Measurements from ENCODE around the gene SLC30A3. TPM values are rescaled to one million over a fixed set of nuclear protein-coding genes. Genes with fewer than 3 reads are reported as not detected.

SLC30A3 gene
- polyA plus RNA-seq, 1 donor from 2014 or later, result not detected

DNA sequence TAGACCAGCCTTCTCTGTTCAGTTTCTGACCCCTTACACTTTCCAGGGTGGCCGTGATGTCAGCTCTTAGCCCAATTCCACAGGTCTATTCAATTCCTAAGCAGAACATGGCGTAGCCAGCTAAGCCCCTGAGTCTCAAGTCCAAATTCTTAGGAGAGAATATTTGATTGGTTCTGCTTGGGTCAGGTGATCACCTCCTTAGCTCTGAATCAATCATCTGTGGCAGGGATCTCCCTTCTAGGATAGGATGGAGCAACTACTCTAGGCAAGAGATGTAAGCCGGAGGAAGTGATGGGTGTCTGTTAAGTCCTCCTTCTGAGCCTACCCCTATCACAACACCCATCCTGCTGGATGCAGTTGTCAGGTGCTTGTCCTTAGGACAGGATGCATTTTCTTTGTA, 34.3 kb upstream of the SLC30A3 start:
- Mint-ChIP-seq H3K4me3 (no peak overlapping the region), H3K36me3 (no peaks in the 10 kb centered on the region), H3K9me3 (no peaks in the 10 kb centered on the region), H3K27me3 (peaks cover 15% of the 10 kb centered on the region), H3K4me1 (no peaks in the 10 kb centered on the region), H3K27ac (no peak overlapping the region)

- Mint-ChIP-seq H3K36me3 (no peaks in the 10 kb centered on the region), H3K27ac (no peak overlapping the region), H3K9me3 (no peaks in the 10 kb centered on the region), H3K4me1 (no peaks in the 10 kb centered on the region), H3K4me3 (no peak overlapping the region), H3K27me3 (peaks cover 16% of the 10 kb centered on the region)
These were observed 33.6 kb upstream of the SLC30A3 start for GRCh38 chr2:27296481-27296880.

- H3K27ac Mint-ChIP-seq, result no peak overlapping the region
- H3K36me3 Mint-ChIP-seq, result no peaks in the 10 kb centered on the region
- H3K9me3 Mint-ChIP-seq, result no peaks in the 10 kb centered on the region
- peaks cover 14% of the 10 kb centered on the region for H3K27me3 Mint-ChIP-seq
- no peak overlapping the region for H3K4me3 Mint-ChIP-seq
- H3K4me1 Mint-ChIP-seq, result peaks cover 0 to 2% (median 0%) of the 10 kb centered on the region in 3 donors
These were observed 32.1 kb upstream of the SLC30A3 start for GRCh38 chr2:27294928-27295327.

DNA sequence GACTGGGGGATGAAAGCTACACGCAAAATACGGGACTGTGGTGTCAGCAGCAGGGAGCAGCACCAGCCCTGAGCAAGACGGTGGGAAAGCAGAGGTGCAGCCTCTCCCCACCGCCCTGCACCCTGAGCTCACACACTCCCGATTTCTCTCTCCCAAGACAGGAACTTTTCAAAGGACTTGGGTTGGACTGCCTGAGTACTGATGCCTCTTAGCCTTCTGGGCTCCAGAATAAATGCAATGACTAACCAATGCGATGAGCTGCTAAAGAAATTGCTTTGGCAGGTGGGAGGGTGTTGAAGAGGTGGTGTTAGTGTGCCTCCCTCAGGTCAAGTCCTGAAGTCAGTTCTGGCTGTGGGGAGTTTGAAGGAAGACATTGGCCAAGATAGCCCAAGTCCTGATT, 29.0 kb upstream of the SLC30A3 start:
- Mint-ChIP-seq H3K4me3 (no peak overlapping the region), H3K27me3 (peaks cover 14% of the 10 kb centered on the region), H3K36me3 (no peaks in the 10 kb centered on the region), H3K27ac (no peak overlapping the region), H3K9me3 (no peaks in the 10 kb centered on the region), H3K4me1 (peaks cover 0 to 2% (median 0%) of the 10 kb centered on the region in 3 donors)

DNA sequence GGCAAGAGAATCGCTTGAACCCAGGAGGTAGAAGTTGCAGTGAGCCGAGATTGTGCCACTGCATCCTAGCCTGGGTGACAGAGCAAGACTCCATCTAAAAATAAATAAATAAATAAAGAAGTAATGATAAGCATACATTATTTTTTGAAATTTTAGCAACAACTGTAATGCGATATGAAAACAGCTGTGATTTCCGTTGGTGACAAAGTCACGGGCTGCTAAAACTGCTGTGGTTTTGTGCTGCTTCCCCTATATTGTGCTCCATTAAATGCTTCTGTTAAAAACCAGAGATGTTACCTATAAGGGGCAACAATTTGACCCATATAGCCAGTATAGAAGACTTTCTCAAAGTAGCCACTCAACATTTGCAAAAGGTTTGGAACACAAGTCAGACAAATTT, 27.7 kb upstream of the SLC30A3 start:
- H3K36me3 Mint-ChIP-seq, result no peaks in the 10 kb centered on the region
- no peak overlapping the region for H3K27ac Mint-ChIP-seq
- peaks cover 10% of the 10 kb centered on the region for H3K27me3 Mint-ChIP-seq
- H3K4me1 Mint-ChIP-seq, result peaks cover 0 to 2% (median 0%) of the 10 kb centered on the region in 3 donors
- H3K4me3 Mint-ChIP-seq, result no peak overlapping the region
- H3K9me3 Mint-ChIP-seq, result no peaks in the 10 kb centered on the region

DNA sequence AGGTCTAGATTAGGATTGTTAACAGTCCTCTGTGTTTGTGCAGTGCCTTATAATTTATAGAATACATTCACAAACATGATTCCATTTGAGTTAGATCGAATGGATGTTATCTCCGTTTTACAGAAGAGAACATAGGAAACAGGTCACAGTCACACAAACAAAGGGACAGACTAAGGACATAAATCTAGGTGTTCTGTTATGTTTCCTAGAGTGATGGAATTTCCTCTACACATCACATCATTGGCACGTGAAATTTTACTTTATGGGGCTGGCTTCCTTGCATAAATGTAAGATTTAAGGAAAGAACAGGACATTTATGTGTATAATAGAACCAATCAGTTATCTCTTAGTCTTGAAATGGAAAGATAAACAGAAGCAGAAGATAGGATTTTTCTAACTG, 25.8 kb upstream of the SLC30A3 start:
- Mint-ChIP-seq H3K27ac (no peak overlapping the region), H3K9me3 (no peaks in the 10 kb centered on the region), H3K4me1 (peaks cover 0 to 2% (median 0%) of the 10 kb centered on the region in 3 donors), H3K27me3 (peaks cover 10% of the 10 kb centered on the region), H3K4me3 (no peak overlapping the region), H3K36me3 (no peaks in the 10 kb centered on the region)

DNA sequence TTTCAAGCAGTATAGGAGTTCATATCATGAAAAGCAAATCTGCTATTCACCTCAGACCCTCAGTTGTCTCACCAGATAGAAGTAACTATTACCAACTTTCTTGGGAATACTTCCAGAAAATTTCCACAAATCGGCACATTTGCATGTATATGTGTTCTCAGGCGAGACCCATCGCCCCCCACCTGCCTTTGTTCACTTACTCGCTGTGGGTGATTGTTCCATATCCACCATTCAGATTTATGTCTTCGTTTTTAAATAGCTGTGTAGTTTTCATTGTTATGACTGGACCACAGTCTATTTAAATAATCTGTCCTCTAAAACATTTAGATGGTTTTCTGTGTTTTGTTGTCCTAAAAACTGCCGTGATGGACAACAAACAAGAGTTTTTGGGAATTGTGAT, 22.6 kb upstream of the SLC30A3 start:
- Mint-ChIP-seq H3K4me3 (no peak overlapping the region), H3K9me3 (no peaks in the 10 kb centered on the region), H3K36me3 (no peaks in the 10 kb centered on the region), H3K27me3 (peaks cover 12% of the 10 kb centered on the region), H3K27ac (no peak overlapping the region), H3K4me1 (no peaks in the 10 kb centered on the region)

DNA sequence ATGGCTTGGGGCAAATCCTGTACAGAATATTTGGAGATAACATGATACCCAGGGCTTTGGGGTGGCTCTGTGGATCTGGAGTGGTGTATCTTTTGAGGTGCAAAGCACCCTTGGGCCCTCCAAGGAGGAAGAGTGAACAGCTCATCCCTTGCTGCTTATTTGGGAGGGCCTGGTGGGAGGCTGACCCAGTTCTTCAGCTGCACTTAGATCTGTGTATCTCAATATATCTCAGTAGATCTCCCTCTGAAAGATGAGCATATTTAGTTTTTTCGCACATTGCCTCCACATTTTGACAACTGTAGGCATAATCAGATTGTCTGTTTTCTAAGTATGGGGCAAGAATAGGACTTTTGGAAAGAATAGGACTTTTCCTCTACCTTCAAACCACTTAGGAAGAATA, 22.1 kb upstream of the SLC30A3 start:
- no peaks in the 10 kb centered on the region for H3K36me3 Mint-ChIP-seq

GRCh38 chr2:27282892-27283291, 20.0 kb upstream of the SLC30A3 start:
- H3K36me3 Mint-ChIP-seq, result no peaks in the 10 kb centered on the region
- H3K9me3 Mint-ChIP-seq, result no peaks in the 10 kb centered on the region
- no peak overlapping the region for H3K27ac Mint-ChIP-seq
- no peak overlapping the region for H3K4me3 Mint-ChIP-seq
- peaks cover 1 to 10% (median 7%) of the 10 kb centered on the region in 3 donors for H3K4me1 Mint-ChIP-seq
- H3K27me3 Mint-ChIP-seq, result peaks cover 12% of the 10 kb centered on the region

More for the DNA sequence above, 22.1 kb upstream of the SLC30A3 start:
- Mint-ChIP-seq H3K4me1 (peaks cover under 1 to 2% (median under 1%) of the 10 kb centered on the region in 3 donors), H3K27me3 (peaks cover 12% of the 10 kb centered on the region), H3K9me3 (no peaks in the 10 kb centered on the region), H3K27ac (no peak overlapping the region), H3K4me3 (no peak overlapping the region)

- peaks cover 1 to 10% (median 7%) of the 10 kb centered on the region in 3 donors for H3K4me1 Mint-ChIP-seq
- no peak within 1 kb of the TSS for H3K4me3 Mint-ChIP-seq
- H3K9me3 Mint-ChIP-seq, result no peaks in the 10 kb centered on the region
- H3K27ac Mint-ChIP-seq, result peak within 1 kb of the TSS in 1 of 3 donors; percentile 63
- no peaks in the 10 kb centered on the region for H3K36me3 Mint-ChIP-seq
- peaks cover 11% of the 10 kb centered on the region for H3K27me3 Mint-ChIP-seq
These were observed 19.2 kb upstream of the SLC30A3 start, which contains the start of gene TRIM54 for GRCh38 chr2:27281855-27282559. Gene TRIM54, plus strand, starts transcription at chr2:27282429. Its CDS starts 303 bp downstream, at chr2:27282732.

DNA sequence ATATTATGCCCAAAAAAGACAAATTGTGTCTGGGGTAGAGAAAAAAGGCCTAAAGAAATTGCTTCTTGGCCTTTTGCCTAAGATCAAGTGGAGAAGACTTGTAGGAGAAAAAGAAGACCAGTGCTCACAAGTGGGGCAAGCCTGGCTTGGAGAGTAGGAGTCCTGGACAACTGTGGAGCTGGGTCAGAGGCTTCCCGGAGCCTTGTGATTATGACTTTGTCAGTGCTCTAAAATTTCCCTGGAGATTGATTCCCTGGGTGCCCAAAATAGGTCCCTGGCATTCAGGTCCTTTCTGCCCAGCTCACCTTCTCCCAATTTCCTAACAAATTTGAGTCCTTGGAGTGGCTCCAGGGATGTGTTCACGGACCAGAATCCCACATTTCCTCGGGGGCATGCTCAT, 18.6 kb upstream of the SLC30A3 start:
- Mint-ChIP-seq H3K4me3 (no peak overlapping the region), H3K27me3 (peaks cover 11% of the 10 kb centered on the region), H3K36me3 (no peaks in the 10 kb centered on the region), H3K27ac (peak overlapping the region in 1 of 3 donors; percentile 63), H3K4me1 (peaks cover 1 to 10% (median 7%) of the 10 kb centered on the region in 3 donors), H3K9me3 (no peaks in the 10 kb centered on the region)

DNA sequence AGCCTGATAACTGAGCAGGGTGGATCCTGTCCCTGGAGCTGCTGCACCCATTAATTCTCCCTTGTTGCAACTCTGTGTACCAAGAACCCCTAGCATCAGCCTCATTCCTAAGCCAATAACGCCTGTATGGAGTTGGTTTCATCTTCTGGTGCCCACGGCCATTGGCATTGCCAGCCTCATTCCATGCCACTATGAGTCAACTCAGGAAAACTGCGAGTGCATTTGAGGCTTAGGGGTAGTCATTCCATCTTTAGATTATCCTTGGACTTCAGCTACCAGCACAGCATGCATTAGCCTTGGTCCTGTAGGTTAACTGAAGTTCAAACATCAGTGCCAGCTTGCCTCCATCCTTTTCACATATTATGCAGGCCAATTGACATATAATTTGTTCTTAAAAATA, 18.0 kb upstream of the SLC30A3 start:
- peaks cover 13% of the 10 kb centered on the region for H3K27me3 Mint-ChIP-seq
- no peaks in the 10 kb centered on the region for H3K36me3 Mint-ChIP-seq
- H3K9me3 Mint-ChIP-seq, result no peaks in the 10 kb centered on the region
- H3K4me1 Mint-ChIP-seq, result peaks cover 1 to 10% (median 7%) of the 10 kb centered on the region in 3 donors
- H3K4me3 Mint-ChIP-seq, result peak overlapping the region in 1 of 4 donors; percentile 17
- H3K27ac Mint-ChIP-seq, result peak overlapping the region in 1 of 3 donors; percentile 63

- no peaks in the 10 kb centered on the region for H3K36me3 Mint-ChIP-seq
- H3K9me3 Mint-ChIP-seq, result no peaks in the 10 kb centered on the region
- peaks cover 12% of the 10 kb centered on the region for H3K27me3 Mint-ChIP-seq
- peaks cover 1 to 10% (median 7%) of the 10 kb centered on the region in 3 donors for H3K4me1 Mint-ChIP-seq
- H3K4me3 Mint-ChIP-seq, result no peak overlapping the region
- peak overlapping the region in 1 of 3 donors; percentile 75 for H3K27ac Mint-ChIP-seq
These were observed 15.2 kb upstream of the SLC30A3 start for GRCh38 chr2:27278010-27278409.

DNA sequence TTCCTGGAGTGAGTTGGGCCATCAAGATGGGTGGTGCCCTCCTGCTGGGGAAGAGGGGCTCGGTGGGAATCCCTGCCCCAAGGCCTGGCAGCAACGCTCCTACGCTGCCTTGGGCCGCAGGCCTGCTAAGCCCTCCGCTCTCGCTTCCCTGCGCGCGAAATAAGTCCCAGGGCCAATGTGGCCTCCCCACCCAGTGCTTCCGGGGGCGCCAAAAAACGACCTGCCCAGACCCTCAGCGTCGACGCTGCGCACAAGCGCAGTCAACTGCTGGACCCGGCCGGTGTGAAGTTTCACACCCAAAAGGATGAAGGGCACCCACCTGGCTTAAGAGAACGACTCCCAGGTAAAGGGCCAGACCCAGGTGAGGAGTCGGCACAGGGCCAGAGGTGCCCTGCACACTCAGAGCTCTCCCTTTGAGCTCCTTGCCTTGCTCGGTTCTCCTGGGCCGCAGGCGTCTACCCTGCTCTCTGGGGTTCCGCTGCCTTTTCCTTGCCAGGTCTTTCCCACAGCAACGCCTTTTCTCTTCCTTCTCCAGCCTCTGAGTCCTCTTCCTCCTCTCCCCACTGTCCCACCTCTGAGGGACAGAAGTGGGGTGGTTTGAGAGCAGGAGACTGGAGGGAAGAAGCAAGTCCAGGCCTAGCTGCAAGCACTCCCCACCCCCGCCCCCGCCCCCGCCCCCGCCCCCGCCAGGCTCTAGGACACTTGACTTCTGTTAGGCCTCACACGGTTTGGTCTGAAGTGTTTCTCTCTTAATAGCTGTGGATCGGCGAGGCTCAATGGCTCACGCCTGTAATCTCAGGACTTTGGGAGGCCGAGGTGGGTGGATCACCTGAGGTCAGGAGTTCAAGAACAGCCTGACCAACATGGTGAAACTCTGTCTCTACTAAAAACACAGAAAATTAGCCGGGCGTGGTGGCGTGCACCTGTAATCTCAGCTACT, 12.6 kb upstream of the SLC30A3 start, which contains the start of gene DNAJC5G:
Gene DNAJC5G (plus strand): TSS at position 223 of the 940 bp plus-strand sequence. CDS start 1,296 bp downstream, outside the sequence.
- Mint-ChIP-seq H3K4me1 (peaks cover 1 to 10% (median 7%) of the 10 kb centered on the region in 3 donors), H3K27ac (no peak within 1 kb of the TSS), H3K4me3 (no peak within 1 kb of the TSS)

More for the DNA sequence above, 12.6 kb upstream of the SLC30A3 start, which contains the start of gene DNAJC5G:
- H3K27me3 Mint-ChIP-seq, result peaks cover 5% of the 10 kb centered on the region
- H3K36me3 Mint-ChIP-seq, result no peaks in the 10 kb centered on the region
- H3K9me3 Mint-ChIP-seq, result no peaks in the 10 kb centered on the region

Measured in IgD-negative memory B cell (primary cell).